ENCODE data around the gene CXXC5.

CXXC5 gene

DNA sequence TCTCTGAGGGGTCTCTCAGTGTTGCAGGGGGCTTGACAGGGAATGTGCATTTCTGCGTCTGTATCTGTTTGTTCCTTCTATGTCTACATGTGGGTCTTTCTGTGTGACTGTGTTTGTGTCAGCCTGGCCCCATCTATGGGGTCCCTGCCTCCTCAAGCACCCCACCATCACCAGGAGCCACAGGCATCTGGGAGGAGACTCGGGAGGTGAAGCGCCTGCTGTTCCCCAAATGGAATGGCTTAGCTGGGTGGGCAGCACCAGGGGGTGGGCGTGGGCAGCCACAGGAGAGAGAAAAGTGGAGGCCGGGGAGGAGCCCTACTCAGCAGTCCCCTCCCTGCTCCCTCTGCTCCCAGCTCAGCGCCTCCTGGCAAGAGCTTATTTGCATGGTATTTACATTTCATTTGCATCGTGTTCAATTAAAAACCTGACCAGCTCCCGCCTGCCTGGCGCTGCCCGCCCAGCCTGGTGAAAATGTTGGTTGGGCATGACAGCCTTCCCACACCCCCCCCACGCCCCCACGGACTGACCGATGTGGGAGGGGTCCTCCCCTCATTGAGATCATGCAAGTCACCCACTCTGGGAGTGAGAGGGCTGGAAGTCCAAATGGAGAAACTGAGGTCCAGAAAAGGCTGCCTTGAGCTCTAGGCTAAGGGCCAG, 50.5 kb downstream of the CXXC5 start:
- TF ChIP-seq, protein P1, sequence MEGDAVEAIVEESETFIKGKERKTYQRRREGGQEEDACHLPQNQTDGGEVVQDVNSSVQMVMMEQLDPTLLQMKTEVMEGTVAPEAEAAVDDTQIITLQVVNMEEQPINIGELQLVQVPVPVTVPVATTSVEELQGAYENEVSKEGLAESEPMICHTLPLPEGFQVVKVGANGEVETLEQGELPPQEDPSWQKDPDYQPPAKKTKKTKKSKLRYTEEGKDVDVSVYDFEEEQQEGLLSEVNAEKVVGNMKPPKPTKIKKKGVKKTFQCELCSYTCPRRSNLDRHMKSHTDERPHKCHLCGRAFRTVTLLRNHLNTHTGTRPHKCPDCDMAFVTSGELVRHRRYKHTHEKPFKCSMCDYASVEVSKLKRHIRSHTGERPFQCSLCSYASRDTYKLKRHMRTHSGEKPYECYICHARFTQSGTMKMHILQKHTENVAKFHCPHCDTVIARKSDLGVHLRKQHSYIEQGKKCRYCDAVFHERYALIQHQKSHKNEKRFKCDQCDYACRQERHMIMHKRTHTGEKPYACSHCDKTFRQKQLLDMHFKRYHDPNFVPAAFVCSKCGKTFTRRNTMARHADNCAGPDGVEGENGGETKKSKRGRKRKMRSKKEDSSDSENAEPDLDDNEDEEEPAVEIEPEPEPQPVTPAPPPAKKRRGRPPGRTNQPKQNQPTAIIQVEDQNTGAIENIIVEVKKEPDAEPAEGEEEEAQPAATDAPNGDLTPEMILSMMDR (IDR thresholded peaks at IDR 0.05; ENCODE audit: borderline replicate concordance, extremely low read depth, low read length, poor library complexity, severe bottlenecking), result no peak
- TF ChIP-seq EZH2 (IDR thresholded peaks at IDR 0.05; ENCODE audit: borderline replicate concordance, low read depth, low read length, severe bottlenecking), result no peak
- Histone ChIP-seq H2AFZ (ENCODE audit: low read depth, low read length) (no peak overlapping the region), H3K4me3 (ENCODE audit: low read depth in 1 of 2, low read length in 2 of 2) (no peak overlapping the region), H3K36me3 (ENCODE audit: insufficient read depth, low read length) (no peaks in the 10 kb centered on the region), H3K9ac (ENCODE audit: low read depth, low read length) (no peak overlapping the region), H3K79me2 (ENCODE audit: insufficient read depth, low read length) (no peaks in the 10 kb centered on the region), H3K4me1 (ENCODE audit: insufficient read depth, low read length) (no peaks in the 10 kb centered on the region), H3K4me2 (ENCODE audit: insufficient read depth, low read length) (no peak overlapping the region), H3K27me3 (ENCODE audit: insufficient read depth, low read length, poor library complexity) (no peaks in the 10 kb centered on the region), H3K27ac (ENCODE audit: low read length) (no peak overlapping the region), H3K9me3 (ENCODE audit: insufficient read depth, low read length, severe bottlenecking) (no peaks in the 10 kb centered on the region), H4K20me1 (ENCODE audit: insufficient read depth, low read length) (no peaks in the 10 kb centered on the region)
- ATAC-seq (ENCODE audit: insufficient read depth, low read depth), result peak; percentile 68
- DNase-seq, result peak; percentile 66

DNA sequence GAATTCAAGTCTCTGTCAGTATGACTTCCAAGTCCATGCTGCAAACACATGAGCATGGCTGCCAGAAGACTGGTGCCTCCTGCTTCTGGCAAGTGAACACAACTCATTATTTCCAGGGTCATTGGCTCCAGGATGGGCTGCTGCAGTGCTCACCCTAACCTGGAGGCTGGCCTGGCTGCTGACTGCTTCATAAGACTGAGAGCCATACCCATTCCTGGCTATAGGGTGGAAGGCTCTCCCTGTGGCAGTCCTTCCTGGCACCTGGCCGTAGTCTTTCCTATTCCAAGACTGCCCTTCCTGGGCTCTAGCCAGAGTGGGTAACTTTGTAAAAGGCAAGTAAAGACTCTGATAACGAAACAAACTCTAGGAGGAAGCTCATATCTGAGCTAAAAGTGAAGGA, 51.2 kb downstream of the CXXC5 start:
- Histone ChIP-seq H3K27ac (ENCODE audit: low read length) (no peak overlapping the region), H3K9me3 (ENCODE audit: insufficient read depth, low read length, severe bottlenecking) (no peaks in the 10 kb centered on the region), H4K20me1 (ENCODE audit: insufficient read depth, low read length) (no peaks in the 10 kb centered on the region), H3K4me3 (ENCODE audit: low read depth in 1 of 2, low read length in 2 of 2) (no peak overlapping the region), H3K4me1 (ENCODE audit: insufficient read depth, low read length) (no peaks in the 10 kb centered on the region), H3K79me2 (ENCODE audit: insufficient read depth, low read length) (no peaks in the 10 kb centered on the region), H3K4me2 (ENCODE audit: insufficient read depth, low read length) (no peak overlapping the region), H3K27me3 (ENCODE audit: insufficient read depth, low read length, poor library complexity) (no peaks in the 10 kb centered on the region), H2AFZ (ENCODE audit: low read depth, low read length) (no peak overlapping the region), H3K36me3 (ENCODE audit: insufficient read depth, low read length) (no peaks in the 10 kb centered on the region), H3K9ac (ENCODE audit: low read depth, low read length) (no peak overlapping the region)
- ATAC-seq (ENCODE audit: insufficient read depth, low read depth) (no peak), DNase-seq (no peak)
- TF ChIP-seq EZH2 (IDR thresholded peaks at IDR 0.05; ENCODE audit: borderline replicate concordance, low read depth, low read length, severe bottlenecking), result no peak
- TF ChIP-seq, protein P1 (IDR thresholded peaks at IDR 0.05; ENCODE audit: borderline replicate concordance, extremely low read depth, low read length, poor library complexity, severe bottlenecking), result no peak

DNA sequence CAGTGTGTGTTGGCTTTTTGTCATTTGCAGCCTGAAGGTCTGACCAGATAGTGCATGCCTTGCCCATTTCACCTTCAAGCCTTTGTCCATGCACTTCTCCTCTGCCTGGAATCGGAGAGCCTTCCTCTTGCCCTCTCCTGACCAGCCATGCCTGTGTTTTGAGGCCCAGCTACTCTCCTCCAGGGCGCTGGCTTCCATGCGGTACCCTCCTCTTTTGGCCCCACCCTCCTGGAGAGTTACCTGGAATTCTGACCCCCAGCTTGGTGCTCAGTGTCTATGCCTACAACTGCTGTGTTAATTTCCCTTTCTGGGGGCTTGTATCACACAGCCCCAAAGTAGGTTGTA, 52.5 kb downstream of the CXXC5 start:
- no peaks in the 10 kb centered on the region for H3K36me3 ChIP-seq (ENCODE audit: insufficient read depth, low read length)
- TF ChIP-seq, protein P1 (IDR thresholded peaks at IDR 0.05; ENCODE audit: borderline replicate concordance, extremely low read depth, low read length, poor library complexity, severe bottlenecking), result no peak
- no peak for TF ChIP-seq EZH2 (IDR thresholded peaks at IDR 0.05; ENCODE audit: borderline replicate concordance, low read depth, low read length, severe bottlenecking)
- no peak overlapping the region for H3K4me2 ChIP-seq (ENCODE audit: insufficient read depth, low read length)
- ATAC-seq (ENCODE audit: insufficient read depth, low read depth) (no peak), DNase-seq (no peak)
- no peak overlapping the region for H3K4me3 ChIP-seq (ENCODE audit: low read depth in 1 of 2, low read length in 2 of 2)
- no peaks in the 10 kb centered on the region for H3K27me3 ChIP-seq (ENCODE audit: insufficient read depth, low read length, poor library complexity)
- H3K9me3 ChIP-seq (ENCODE audit: insufficient read depth, low read length, severe bottlenecking), result no peaks in the 10 kb centered on the region
- H3K79me2 ChIP-seq (ENCODE audit: insufficient read depth, low read length), result no peaks in the 10 kb centered on the region
- no peak overlapping the region for H3K27ac ChIP-seq (ENCODE audit: low read length)
- H3K4me1 ChIP-seq (ENCODE audit: insufficient read depth, low read length), result peaks cover 11% of the 10 kb centered on the region
- H4K20me1 ChIP-seq (ENCODE audit: insufficient read depth, low read length), result no peaks in the 10 kb centered on the region
- H3K9ac ChIP-seq (ENCODE audit: low read depth, low read length), result no peak overlapping the region
- H2AFZ ChIP-seq (ENCODE audit: low read depth, low read length), result no peak overlapping the region

All from DND-41 (cell line).